Lower lobe of right lung (tissue), 2 donors: ENCODE data around the gene UBE2O. TPM values are rescaled to one million over a fixed set of nuclear protein-coding genes. Genes with fewer than 3 reads are reported as not detected.
"Not testable (repeated sequence)": the region's sequence is repeated elsewhere in the genome, so short reads cannot be mapped to it uniquely, and the experiment has no call there.

Experiments used
- ATAC-seq, 2 donors: fragments of 200-7000 bp; cut with Tn5 transposase; one replicate each; pipeline ENCODE4 v1.9.1; 2020 to 2022; ENCODE audit warnings: mild to moderate bottlenecking in 2 of 2, moderate library complexity in 2 of 2
- DNase-seq: peaks from one replicate; pipeline ENCODE4 v3.0.0-alpha.2; 2020
- H3K27ac ChIP-seq: fragments of 200-600 bp; one replicate; pipeline ENCODE4 v1.8.0; 2022
- H3K27me3 ChIP-seq: fragments of 200-600 bp; one replicate; pipeline ENCODE4 v1.8.0; 2022; ENCODE audit warnings: low read depth
- H3K36me3 ChIP-seq: fragments of 200-600 bp; one replicate; pipeline ENCODE4 v1.8.0; 2022; ENCODE audit warnings: mild to moderate bottlenecking
- H3K4me1 ChIP-seq: fragments of 200-600 bp; one replicate; pipeline ENCODE4 v1.8.0; 2022
- H3K4me3 ChIP-seq: fragments of 200-600 bp; one replicate; pipeline ENCODE4 v1.8.0; 2022; ENCODE audit warnings: mild to moderate bottlenecking
- H3K9me3 ChIP-seq: fragments of 200-600 bp; one replicate; pipeline ENCODE4 v1.8.0; 2022
- intact Hi-C: fragments of 100-400 bp; cut with DNase I; formaldehyde crosslinking; loops from one replicate; pipeline ENCODE4 v1.11.0; 2022
- total RNA-seq: library from RNA; stranded (reverse); fragmentation: NEBNext Ultra II Directional; extraction: Animal tissue kit (Norgen Biotek cat#: 25700); gene quantifications from one replicate; pipeline ENCODE4 v1.2.1, GENCODE V29; 2021
- TF ChIP-seq, protein P1 (sequence below): fragments of 200-600 bp; IDR thresholded peaks from one replicate; pipeline ENCODE4 v1.8.0; 2022; ENCODE audit warnings: antibody characterized with exemption, mild to moderate bottlenecking
- donor health status: DM: no; HTN: yes; CAD: no; lungs with severe emphysema.

The UBE2O gene
- total RNA-seq, 1 donor from 2014 or later = 18.2 TPM

DNA sequence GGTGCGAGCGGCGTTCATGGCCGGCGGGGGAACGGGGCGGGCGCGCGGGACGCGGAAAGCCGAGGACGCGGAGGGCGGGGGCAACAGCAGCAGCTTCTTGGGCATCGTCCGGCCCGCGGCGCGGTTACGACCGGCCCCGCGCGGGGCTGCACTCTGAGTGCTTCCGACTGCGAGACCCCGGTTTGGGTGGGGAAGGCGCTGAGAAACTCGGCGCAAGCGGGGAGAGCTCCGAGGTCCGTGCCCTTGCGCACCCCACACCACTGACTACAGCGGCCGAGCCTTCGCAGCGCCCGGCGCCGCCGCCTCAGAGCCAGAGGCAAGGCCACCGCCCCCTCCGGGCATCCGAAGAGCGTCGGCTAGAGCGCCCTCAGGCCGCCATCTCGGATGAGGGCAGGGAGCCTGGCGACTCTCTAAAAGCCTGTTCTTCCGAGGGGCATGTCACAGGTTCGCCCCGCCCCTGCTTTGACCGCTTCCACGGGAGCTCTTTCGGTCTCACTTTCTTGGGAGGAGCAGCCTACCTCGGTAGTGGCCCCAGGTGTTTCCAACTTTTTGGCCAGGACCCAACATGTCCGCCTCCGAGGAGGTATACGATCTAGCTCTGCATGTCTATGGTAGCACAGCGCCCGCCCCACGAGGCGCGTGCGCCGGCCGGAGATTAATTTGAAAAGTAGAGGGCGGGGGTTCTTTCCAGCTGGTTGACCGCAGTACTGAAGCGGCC, 99.2 kb downstream of the UBE2O start, which contains the start of gene PRPSAP1:
Gene PRPSAP1 (minus strand): TSS at position 318 of the 718 bp plus-strand sequence. CDS start 213 bp downstream, at position 105.
- Histone ChIP-seq H3K4me1 (peaks cover 21% of the 10 kb centered on the region), H3K9me3 (no peaks in the 10 kb centered on the region), H3K4me3 (peak within 1 kb of the TSS; percentile 95), H3K36me3 (no peaks in the 10 kb centered on the region), H3K27ac (peak within 1 kb of the TSS; percentile 89), H3K27me3 (no peaks in the 10 kb centered on the region)
- DNase-seq = peak; percentile 93
- TF ChIP-seq, protein P1, sequence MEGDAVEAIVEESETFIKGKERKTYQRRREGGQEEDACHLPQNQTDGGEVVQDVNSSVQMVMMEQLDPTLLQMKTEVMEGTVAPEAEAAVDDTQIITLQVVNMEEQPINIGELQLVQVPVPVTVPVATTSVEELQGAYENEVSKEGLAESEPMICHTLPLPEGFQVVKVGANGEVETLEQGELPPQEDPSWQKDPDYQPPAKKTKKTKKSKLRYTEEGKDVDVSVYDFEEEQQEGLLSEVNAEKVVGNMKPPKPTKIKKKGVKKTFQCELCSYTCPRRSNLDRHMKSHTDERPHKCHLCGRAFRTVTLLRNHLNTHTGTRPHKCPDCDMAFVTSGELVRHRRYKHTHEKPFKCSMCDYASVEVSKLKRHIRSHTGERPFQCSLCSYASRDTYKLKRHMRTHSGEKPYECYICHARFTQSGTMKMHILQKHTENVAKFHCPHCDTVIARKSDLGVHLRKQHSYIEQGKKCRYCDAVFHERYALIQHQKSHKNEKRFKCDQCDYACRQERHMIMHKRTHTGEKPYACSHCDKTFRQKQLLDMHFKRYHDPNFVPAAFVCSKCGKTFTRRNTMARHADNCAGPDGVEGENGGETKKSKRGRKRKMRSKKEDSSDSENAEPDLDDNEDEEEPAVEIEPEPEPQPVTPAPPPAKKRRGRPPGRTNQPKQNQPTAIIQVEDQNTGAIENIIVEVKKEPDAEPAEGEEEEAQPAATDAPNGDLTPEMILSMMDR = peak; percentile 66
- intact Hi-C loops = no loop called here
- peak; percentile 98 to 99 for ATAC-seq

DNA sequence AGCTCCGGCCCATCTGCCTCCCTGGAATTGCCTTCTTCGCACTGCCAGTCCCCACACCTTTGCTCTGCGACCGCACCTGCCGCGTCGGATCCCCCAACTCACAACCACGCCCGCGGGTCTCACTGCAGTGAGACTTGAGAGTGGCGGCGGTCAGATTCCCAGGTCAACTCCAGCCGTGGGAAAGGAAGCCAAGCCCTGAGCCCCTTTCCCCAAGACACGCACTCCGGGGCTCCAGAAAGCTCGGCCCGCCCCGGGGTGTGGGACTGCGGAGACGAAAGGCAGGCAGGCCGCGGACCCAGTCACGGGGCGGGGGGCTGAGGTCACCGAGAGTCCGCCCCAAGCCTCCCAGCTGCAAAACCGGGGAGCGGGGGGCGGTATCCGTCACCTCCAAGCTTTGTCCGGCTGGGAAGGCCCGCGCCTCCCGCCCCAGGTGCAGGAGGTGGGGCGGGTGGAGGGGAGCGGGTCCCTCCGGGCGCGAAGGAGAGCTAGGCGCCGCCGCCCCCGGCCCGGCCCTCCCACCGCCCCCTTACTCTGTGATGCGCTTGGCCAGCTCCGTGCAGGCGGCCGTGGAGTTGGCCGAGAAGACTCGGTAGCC, 99.9 kb downstream of the UBE2O start:
- peak; percentile 58 for DNase-seq

DNA sequence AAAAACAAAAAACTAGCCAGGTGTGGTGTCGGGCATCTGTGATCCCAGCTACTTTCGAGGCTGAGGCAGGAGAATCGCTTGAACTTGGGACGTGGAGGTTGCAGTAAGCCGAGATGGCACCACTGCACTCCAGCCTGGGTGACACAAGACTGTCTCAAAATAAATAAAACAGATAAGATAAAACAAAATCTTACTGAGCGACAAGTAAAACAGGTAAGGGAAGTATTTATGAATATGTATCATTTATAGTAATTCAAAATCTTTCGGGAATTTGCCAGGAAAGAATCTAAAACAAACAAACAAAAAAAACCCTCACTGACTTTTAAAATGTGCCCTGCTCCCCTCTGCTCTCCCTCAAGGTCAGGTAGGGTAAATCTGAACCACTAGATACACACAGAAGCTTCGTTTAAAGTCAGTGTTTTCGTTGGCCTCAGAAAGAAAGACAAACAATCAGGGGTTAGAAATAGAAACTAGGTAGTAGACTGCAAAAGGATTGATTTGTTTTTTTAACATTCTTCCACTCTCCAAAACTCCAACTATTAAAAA, 101.4 kb downstream of the UBE2O start:
- Histone ChIP-seq H3K4me1 (peaks cover 21% of the 10 kb centered on the region), H3K27ac (no peak overlapping the region), H3K9me3 (no peaks in the 10 kb centered on the region), H3K36me3 (peaks cover 20% of the 10 kb centered on the region), H3K27me3 (no peaks in the 10 kb centered on the region), H3K4me3 (peak overlapping the region; percentile 6)
- intact Hi-C loops = no loop called here
- ATAC-seq (no peak), DNase-seq (no peak)
- TF ChIP-seq, protein P1 = no peak

More for the DNA sequence above, 99.9 kb downstream of the UBE2O start:
- no peaks in the 10 kb centered on the region for H3K27me3 ChIP-seq
- TF ChIP-seq, protein P1 = no peak
- H3K9me3 ChIP-seq = no peaks in the 10 kb centered on the region
- peak overlapping the region; percentile 89 for H3K27ac ChIP-seq
- ATAC-seq = peak; percentile 51 to 67
- H3K4me1 ChIP-seq = peaks cover 21% of the 10 kb centered on the region
- peaks cover 5% of the 10 kb centered on the region for H3K36me3 ChIP-seq
- peak overlapping the region; percentile 95 for H3K4me3 ChIP-seq
- intact Hi-C loops = no loop called here

DNA sequence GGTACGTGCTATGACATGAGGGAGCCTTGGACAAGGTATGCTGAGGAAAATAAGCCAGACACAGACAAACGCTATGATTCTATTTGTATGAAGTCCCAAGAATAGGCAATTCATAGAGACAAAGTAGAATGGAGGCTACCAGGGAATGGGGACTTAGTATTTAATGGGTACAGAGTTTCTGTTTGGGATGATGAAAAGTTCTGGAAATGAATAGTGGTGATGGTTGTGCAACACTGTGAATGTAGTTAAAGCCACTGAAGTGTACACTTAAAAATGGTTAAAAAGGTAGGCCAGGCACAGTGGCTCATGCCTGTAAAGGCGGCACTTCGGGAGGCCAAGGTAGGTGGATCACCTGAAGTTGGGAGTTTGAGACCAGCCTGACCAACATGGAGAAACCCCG, 102.5 kb downstream of the UBE2O start:
- ATAC-seq = no peak
- Histone ChIP-seq H3K4me3 (no peak overlapping the region), H3K27me3 (no peaks in the 10 kb centered on the region), H3K27ac (no peak overlapping the region), H3K4me1 (peaks cover 21% of the 10 kb centered on the region), H3K9me3 (no peaks in the 10 kb centered on the region), H3K36me3 (peaks cover 32% of the 10 kb centered on the region)
- intact Hi-C loops = no loop called here
- peak; percentile 14 for DNase-seq
- TF ChIP-seq, protein P1 = no peak

DNA sequence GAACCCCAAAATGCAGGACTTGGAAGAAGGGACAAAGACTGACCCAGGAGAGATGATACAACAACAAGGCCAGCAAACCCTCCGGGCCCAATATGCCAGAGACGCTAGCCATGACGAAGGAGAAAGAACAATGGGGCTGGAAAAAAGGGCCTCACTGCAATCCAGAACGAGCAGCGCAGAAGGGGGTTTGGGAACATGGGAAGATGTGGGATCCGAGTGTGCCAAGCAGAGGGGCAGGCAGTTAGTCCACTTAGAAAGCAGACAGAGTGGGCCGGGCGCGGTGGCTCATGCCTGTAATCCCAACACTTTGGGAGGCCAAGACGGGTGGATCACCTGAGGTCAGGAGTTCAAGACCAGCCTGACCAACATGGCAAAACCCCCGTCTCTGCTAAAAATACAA, 106.0 kb downstream of the UBE2O start:
- H3K27me3 ChIP-seq, ATAC-seq, H3K4me1 ChIP-seq, H3K9me3 ChIP-seq, H3K27ac ChIP-seq, intact Hi-C loops, H3K4me3 ChIP-seq: not testable (repeated sequence)
- peaks cover 59% of the 10 kb centered on the region for H3K36me3 ChIP-seq
- peak; percentile 20 for DNase-seq
